Neural cell (in vitro differentiated cells): ENCODE measurements around the gene MCAT. TPM values are rescaled to one million over a fixed set of nuclear protein-coding genes. Genes with fewer than 3 reads are reported as not detected.

Source experiments
- H2AFZ ChIP-seq: fragments of 200-600, 300-800 bp; sonication (generic), shearing (Covaris generic); 2 replicates; pipeline ENCODE4 v1.6.0; 2014; ENCODE audit warnings: low read depth, mild to moderate bottlenecking, antibody characterized with exemption, low read length, moderate library complexity
- H3F3A ChIP-seq: fragments of 200-600 bp; shearing (Covaris generic); 2 replicates; pipeline ENCODE4 v1.6.1; 2016; ENCODE audit warnings: mild to moderate bottlenecking, moderate library complexity, mixed read lengths, antibody characterized with exemption, low read length; ENCODE audit not compliant: insufficient read depth, poor library complexity, severe bottlenecking
- H3K27ac ChIP-seq: fragments of 200-600, 300-800 bp; sonication (generic), shearing (Covaris generic); 2 replicates; pipeline ENCODE4 v1.5.1; 2014; ENCODE audit warnings: mild to moderate bottlenecking, low read length, moderate library complexity
- H3K27me3 ChIP-seq: fragments of 300-800, 200-600 bp; sonication (generic), shearing (Covaris generic); 2 replicates; pipeline ENCODE4 v1.6.0; 2014; ENCODE audit warnings: mild to moderate bottlenecking, low read depth, low read length, moderate library complexity; ENCODE audit not compliant: insufficient read depth
- H3K36me3 ChIP-seq: fragments of 300-800, 200-600 bp; sonication (generic), shearing (Covaris generic); 2 replicates; pipeline ENCODE4 v1.5.1; 2014; ENCODE audit warnings: mild to moderate bottlenecking, antibody characterized with exemption, low read length, moderate library complexity; ENCODE audit not compliant: insufficient read depth
- H3K4me2 ChIP-seq: fragments of 300-800, 200-600 bp; sonication (generic), shearing (Covaris generic); 2 replicates; pipeline ENCODE4 v1.6.0; 2014; ENCODE audit warnings: mild to moderate bottlenecking, low read length
- H3K4me3 ChIP-seq: fragments of 300-800, 200-600 bp; sonication (generic), shearing (Covaris generic); 2 replicates; pipeline ENCODE4 v1.5.1; 2014; ENCODE audit warnings: mild to moderate bottlenecking, low read length, moderate library complexity
- H3K79me2 ChIP-seq: fragments of 200-600 bp; shearing (Covaris generic); replicated peaks from 2 replicates; pipeline ENCODE4 v1.6.0; 2014; ENCODE audit warnings: mild to moderate bottlenecking, low read length, moderate library complexity; ENCODE audit not compliant: insufficient read depth
- H3K9ac ChIP-seq: fragments of 300-800, 200-600 bp; sonication (generic), shearing (Covaris generic); 2 replicates; pipeline ENCODE4 v1.6.1; 2016; ENCODE audit warnings: mild to moderate bottlenecking, low read length, mixed read lengths
- H3K9me2 ChIP-seq: fragments of 200-600 bp; shearing (Covaris generic); 2 replicates; pipeline ENCODE4 v1.6.1; 2016; ENCODE audit warnings: mild to moderate bottlenecking, low read length, mixed read lengths; ENCODE audit not compliant: insufficient read depth
- H3K9me3 ChIP-seq: fragments of 200-600, 300-800 bp; sonication (generic), shearing (Covaris generic); 2 replicates; pipeline ENCODE4 v1.6.1; 2016; ENCODE audit warnings: mild to moderate bottlenecking, mixed run types, low read length, moderate library complexity, mixed read lengths
- H4K20me1 ChIP-seq: fragments of 200-600 bp; shearing (Covaris generic); 2 replicates; pipeline ENCODE4 v1.6.1; 2016; ENCODE audit warnings: mild to moderate bottlenecking, mixed run types; ENCODE audit not compliant: insufficient read depth
- EP300 ChIP-seq: fragments of 450-650 bp; conservative IDR thresholded peaks from 2 replicates; pipeline ENCODE4 v1.6.1; 2014; ENCODE audit warnings: antibody characterized with exemption, mild to moderate bottlenecking, moderate library complexity; ENCODE audit not compliant: poor library complexity, severe bottlenecking
- EZH2 ChIP-seq: fragments of 200-600, 300-800 bp; shearing (Covaris generic), sonication (generic); IDR thresholded peaks from 2 replicates; pipeline ENCODE4 v1.6.1; 2014; ENCODE audit warnings: antibody characterized with exemption, low read length, borderline replicate concordance, mild to moderate bottlenecking; ENCODE audit not compliant: insufficient read depth, poor library complexity, severe bottlenecking
- MXI1 ChIP-seq: fragments of 450-650 bp; conservative IDR thresholded peaks from 2 replicates; pipeline ENCODE4 v1.6.1; 2014; ENCODE audit warnings: antibody characterized with exemption, mild to moderate bottlenecking; ENCODE audit not compliant: poor library complexity, severe bottlenecking
- POLR2AphosphoS5 ChIP-seq: IDR thresholded peaks from 2 replicates; pipeline ENCODE4 v1.6.1; 2012
- RAD21 ChIP-seq: fragments of 450-650 bp; conservative IDR thresholded peaks from 2 replicates; pipeline ENCODE4 v1.6.1; 2014; ENCODE audit warnings: antibody characterized with exemption, mild to moderate bottlenecking, moderate library complexity
- REST ChIP-seq: IDR thresholded peaks from 2 replicates; pipeline ENCODE4 v1.6.1; 2012; ENCODE audit warnings: borderline replicate concordance
- SMC3 ChIP-seq: fragments of 450-650 bp; conservative IDR thresholded peaks from 2 replicates; pipeline ENCODE4 v1.6.1; 2014; ENCODE audit warnings: antibody characterized with exemption, mild to moderate bottlenecking, moderate library complexity; ENCODE audit not compliant: poor library complexity
- TAF1 ChIP-seq: IDR thresholded peaks from 2 replicates; pipeline ENCODE4 v1.6.1; 2012; ENCODE audit warnings: low read depth
- polyA plus RNA-seq: library from polyadenylated mRNA; depleted of rRNA; stranded (reverse); fragments of >200 nt; gene quantifications from 2 replicates; pipeline ENCODE4 v1.2.3, GENCODE V29; 2014
- TF ChIP-seq, protein P1 (sequence below): fragments of 450-650 bp; IDR thresholded peaks from 2 replicates; pipeline ENCODE4 v1.5.1; 2014; ENCODE audit warnings: antibody characterized with exemption, mild to moderate bottlenecking, moderate library complexity; ENCODE audit not compliant: poor library complexity, severe bottlenecking

MCAT gene
- polyA plus RNA-seq, 1 donor from 2014 or later, result 46.8 TPM

DNA sequence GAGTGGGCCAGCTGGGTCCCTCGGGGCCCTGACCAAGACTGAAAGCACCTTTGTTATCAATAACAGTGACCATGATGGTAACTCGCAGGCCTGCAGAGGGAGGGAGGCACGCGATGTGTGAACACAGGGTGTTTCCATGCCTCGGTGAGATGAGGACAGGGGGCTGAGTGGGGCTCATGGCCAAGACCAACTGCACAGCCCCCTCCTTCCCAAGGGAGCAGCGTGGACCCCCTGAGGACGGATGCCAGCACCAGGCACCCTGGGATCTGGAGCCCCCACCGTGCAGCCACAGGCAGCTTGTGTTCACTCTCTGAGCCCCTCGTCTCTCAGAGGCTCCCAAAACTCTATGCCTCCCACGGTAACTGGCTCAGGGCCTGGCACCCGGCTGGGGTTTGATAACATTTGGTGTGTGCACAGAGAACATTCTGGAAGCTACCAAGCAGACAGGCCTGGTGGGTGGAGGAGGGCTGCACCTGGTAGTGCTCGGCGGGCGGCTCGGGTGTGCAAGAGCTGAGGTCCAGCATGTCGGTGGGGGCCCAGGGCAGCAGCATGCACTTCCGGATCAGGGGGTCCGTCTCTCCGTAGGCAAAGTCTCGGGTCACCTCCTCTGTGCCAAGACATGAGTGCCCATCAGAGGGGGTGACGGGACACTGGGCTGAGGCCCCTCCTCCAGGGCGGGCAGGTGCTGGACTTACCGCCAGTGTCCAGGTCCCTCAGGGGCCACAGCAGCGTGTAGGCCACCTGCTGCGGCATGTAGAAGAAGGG is 36.1 kb upstream of the MCAT start:
- Histone ChIP-seq H3K9me3 (no peaks in the 10 kb centered on the region), H3K9ac (no peak overlapping the region), H3F3A (no peaks in the 10 kb centered on the region), H3K27ac (no peak overlapping the region), H3K9me2 (no peaks in the 10 kb centered on the region), H3K36me3 (no peaks in the 10 kb centered on the region), H4K20me1 (no peaks in the 10 kb centered on the region), H3K4me2 (no peak overlapping the region), H2AFZ (no peak overlapping the region), H3K4me3 (no peak overlapping the region), H3K27me3 (no peaks in the 10 kb centered on the region), H3K79me2 (no peaks in the 10 kb centered on the region)
- TF ChIP-seq TAF1 (no peak), RAD21 (no peak), EZH2 (no peak), EP300 (no peak), REST (no peak), MXI1 (no peak), POLR2AphosphoS5 (no peak)

- no peaks in the 10 kb centered on the region for H3K79me2 ChIP-seq
- H3K36me3 ChIP-seq, result no peaks in the 10 kb centered on the region
- no peaks in the 10 kb centered on the region for H3K9me2 ChIP-seq
- H3K9ac ChIP-seq, result no peak overlapping the region
- H2AFZ ChIP-seq, result no peak overlapping the region
- no peaks in the 10 kb centered on the region for H3F3A ChIP-seq
- TF ChIP-seq TAF1 (no peak), RAD21 (no peak), EZH2 (no peak), REST (no peak), EP300 (no peak), MXI1 (no peak), SMC3 (no peak), POLR2AphosphoS5 (no peak)
- TF ChIP-seq, protein P1, sequence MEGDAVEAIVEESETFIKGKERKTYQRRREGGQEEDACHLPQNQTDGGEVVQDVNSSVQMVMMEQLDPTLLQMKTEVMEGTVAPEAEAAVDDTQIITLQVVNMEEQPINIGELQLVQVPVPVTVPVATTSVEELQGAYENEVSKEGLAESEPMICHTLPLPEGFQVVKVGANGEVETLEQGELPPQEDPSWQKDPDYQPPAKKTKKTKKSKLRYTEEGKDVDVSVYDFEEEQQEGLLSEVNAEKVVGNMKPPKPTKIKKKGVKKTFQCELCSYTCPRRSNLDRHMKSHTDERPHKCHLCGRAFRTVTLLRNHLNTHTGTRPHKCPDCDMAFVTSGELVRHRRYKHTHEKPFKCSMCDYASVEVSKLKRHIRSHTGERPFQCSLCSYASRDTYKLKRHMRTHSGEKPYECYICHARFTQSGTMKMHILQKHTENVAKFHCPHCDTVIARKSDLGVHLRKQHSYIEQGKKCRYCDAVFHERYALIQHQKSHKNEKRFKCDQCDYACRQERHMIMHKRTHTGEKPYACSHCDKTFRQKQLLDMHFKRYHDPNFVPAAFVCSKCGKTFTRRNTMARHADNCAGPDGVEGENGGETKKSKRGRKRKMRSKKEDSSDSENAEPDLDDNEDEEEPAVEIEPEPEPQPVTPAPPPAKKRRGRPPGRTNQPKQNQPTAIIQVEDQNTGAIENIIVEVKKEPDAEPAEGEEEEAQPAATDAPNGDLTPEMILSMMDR, result no peak
- no peaks in the 10 kb centered on the region for H3K27me3 ChIP-seq
- no peak overlapping the region for H3K27ac ChIP-seq
- no peaks in the 10 kb centered on the region for H4K20me1 ChIP-seq
- no peak overlapping the region for H3K4me3 ChIP-seq
- no peaks in the 10 kb centered on the region for H3K9me3 ChIP-seq
- no peak overlapping the region for H3K4me2 ChIP-seq
These were observed 34.3 kb upstream of the MCAT start for GRCh38 chr22:43177479-43177878.
